GM03348 (cell line): Measurements from ENCODE around the gene GNL3.
A peak's percentile ranks its signal among the peaks of the same experiment; 100 is the strongest.
"Not testable (repeated sequence)": the region's sequence is repeated elsewhere in the genome, so short reads cannot be mapped to it uniquely, and the experiment has no call there.

Experiments
- DNase-seq: peaks from one replicate; pipeline ENCODE4 v3.0.0; 2012; ENCODE audit warnings: low spot score

The GNL3 gene

DNA sequence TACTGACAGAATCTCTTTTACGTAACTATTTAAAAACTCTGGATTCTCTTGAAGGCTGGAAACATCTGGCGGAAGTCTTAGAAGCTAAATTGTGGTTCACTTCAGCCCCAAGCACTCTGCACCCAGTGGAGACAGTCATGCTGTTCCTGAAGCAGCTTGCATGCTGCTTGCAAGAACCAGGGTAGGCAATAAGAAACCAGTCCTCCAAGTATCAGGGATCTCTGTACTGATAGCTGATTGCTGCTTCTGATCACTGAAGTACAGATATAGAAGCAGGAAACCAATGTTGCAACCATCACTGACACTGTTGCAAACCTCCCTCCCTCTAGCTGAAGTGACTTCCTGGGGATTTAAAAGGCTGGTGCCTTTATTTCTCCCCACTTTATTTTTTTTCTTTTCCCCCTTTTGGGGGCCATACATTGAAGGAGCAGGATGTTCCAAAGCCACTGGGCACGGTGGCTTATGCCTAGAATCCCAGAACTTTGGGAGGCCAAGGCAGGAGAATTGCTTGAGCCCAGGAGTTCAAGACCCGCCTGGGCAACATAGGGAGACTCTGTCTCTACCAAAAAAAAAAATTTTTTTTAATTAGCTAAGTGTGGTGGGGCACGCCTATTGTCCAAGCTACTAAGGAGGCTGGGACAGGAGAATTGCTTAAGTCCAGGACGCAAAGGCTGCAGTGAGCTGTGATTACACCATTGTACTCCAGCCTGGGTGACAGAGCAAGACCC is 35.3 kb downstream of the GNL3 start:
- no peak for DNase-seq

DNA sequence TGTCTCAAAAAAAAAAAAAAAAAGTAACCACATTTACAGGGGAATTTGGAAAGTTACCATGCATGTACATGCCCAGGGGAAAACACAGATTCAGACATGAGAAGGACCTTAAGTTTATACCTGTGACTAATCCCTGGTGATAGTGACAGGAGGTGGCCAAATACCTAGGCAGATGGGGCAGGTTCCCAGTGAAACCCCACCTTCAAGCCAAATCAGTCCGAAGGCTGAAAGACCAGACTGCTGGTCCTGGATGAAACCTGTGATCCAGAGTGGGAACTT is 35.8 kb downstream of the GNL3 start:
- DNase-seq = no peak

DNA sequence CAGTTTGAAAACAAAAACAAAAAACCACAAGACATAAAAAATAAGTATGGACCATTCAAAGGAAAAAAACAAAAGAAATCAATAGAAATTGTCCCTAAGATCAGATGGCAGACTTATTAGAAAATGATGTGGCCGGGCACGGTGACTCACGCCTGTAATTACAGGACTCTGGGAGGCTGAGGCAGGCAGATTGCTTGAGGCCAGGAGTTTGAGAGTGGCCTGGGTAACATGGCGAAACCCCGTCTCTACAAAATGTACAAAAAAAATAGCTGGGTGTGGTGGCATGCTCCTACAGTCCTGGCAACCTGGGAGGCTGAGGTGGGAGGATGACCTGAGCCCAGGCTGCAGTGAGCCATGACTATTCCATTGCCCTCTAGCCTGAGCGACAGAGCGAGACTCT is 36.7 kb downstream of the GNL3 start:
- DNase-seq = no peak

DNA sequence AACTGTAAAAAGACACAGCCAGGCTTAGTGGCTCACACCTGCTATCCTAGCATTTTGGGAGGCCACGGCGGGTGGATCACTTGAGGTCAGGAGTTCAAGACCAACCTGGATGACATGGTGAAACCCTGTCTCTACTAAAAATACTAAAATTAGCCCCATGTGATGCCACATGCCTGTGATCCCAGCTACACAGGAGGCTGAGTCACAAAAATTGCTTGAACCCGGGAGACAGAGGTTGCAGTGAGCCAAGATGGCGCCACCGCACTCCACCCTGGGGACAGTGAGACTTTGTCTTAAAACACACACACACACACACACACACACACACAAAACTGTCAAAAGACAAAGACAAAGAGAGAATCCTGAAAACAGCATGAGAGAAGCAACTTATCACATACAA is 38.1 kb downstream of the GNL3 start:
- no peak for DNase-seq

DNA sequence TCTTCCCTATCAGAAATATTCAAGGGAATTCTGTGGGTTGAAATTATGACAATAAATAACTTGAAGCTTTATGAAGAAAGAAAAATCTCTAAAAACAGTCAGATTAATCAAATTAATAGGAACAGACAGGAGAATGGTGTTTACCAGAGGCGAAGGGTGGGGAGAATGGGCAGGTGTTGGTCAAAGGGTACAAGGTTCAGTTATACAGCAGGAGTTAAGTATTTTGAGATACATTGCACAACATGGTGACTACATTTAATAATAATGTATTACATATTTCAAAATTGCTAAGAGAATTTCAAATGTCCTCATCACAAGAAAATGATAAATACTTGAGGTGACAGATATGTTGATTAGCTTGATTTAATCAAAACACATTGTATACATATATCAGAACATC is 38.7 kb downstream of the GNL3 start:
- DNase-seq = no peak

DNA sequence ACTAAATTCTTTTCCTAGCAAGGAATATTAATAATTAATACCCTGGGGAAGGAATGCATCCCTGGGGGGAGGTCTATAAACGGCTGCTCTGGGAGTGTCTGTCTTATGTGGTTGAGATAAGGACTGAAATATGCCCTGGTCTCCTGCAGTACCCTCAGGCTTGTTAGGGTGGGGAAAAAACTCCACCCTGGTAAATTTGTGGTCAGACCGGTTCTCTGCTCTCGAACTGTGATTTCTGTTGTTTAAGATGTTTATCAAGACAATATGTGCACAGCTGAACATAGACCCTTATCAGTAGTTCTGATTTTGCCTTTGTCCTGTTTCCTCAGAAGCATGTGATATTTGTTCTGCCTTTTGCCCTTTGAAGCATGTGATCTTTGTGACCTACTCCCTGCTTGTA is 42.9 kb downstream of the GNL3 start:
- not testable (repeated sequence) for DNase-seq

DNA sequence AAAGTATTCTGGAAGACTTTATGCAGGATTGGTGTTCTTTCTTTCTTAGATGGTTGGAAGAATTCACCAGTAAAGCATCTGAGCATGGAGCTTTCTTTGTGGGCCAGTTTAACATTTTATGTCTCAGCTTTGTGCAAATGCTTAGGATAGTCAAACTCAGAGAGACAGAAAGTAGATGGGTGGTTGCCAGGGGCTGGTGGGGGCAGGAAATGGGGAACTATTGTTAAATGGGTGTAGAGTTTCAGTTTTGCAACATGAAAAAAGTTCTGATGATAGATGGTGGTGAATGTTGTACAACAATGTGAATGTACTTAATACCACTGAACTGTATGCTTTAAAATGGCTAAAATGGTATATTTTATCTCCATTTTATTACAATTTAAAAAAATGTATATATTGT is 44.8 kb downstream of the GNL3 start:
- no peak for DNase-seq

DNA sequence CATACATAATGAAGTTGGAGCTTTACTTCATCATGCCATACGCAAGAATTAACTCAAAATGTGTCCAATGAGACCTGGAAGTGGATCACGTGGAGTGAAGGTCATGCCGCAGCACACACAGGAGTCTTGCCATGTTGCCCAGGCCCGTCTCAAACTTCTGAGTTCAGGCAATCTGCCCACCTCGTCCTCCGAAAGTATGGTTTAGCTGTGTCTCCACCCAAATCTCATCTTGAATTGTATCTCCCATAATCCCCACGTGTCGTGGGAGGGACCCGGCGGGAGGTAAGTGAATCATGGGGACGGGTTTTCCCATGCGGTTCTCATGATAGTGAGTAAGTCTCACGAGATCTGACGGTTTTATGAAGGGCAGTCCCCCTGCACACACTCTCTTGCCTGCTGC is 45.8 kb downstream of the GNL3 start:
- DNase-seq = no peak

DNA sequence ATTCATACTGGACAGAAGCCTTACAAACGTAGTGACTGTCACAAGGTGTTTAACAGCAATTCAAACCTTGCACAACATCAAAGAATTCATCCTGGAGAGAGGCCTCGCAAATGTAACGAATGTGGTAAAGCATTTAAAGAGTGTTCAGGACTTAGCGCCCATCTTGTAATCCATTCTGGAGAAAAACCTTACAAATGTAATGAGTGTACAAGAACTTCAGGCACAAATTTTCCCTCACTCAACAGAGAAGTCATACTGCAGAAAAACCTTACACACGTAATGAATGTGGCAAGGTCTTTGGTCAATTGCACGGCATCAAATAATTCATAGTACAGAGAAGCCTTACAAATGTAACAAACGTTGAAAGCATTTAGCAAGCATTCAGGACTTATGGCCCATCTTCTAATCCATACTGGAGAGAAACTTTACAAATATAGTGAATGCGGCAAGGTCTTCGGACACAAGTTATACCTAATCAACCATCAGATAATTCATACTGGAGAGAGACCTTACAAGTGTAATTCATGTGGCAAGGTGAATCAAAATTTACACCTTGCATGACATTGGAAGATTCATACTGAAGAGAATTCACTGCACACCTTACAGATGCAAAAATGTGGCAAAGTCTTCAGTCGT is 47.5 kb downstream of the GNL3 start:
- no peak for DNase-seq

DNA sequence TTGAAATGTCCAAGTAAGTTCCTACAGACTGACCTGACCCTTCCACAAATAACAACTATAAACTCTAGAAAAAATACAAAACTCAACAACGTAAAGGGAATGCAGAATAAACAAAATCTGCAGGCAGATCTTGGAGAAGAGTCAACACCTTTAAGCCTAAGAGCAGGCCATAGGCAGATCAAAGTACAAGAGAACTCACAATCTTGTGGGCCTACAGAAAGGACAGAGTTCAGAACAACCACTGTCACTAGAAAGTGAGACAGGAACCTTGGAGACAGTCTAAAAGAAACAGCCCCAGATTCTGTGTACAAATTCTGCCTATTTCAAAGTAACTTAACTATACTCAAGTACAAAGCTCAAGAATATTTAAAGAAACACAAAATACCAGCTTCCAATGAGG is 53.9 kb downstream of the GNL3 start:
- no peak for DNase-seq

DNA sequence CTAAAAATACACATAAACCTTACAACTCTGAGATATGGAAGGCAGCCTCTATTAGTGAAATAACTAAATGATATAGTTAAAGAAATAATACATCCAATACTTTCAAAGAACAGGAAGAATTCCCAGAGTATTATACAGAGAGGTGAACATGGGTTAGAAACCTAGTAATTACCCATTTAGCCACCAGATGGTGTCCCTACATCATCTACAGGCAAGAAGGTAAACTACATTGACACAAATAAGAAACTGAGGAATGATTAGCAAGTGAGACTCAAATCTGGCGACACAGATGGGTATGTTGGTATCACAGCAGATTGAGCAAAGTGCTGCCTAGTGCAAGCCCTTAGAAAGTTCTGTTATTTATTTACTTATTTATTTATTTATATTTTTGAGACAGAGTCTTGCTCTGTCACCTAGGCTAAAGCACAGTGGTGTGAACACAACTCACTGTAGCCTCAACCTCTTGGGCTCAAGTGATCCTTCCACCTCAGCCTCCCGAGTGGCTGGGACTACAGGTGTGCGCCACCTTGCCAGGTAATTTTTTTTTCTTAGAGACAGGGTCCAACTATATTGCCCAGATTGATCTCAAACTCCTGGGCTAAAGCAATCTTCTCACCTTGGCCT is 56.7 kb downstream of the GNL3 start:
- DNase-seq = peak; percentile 66

DNA sequence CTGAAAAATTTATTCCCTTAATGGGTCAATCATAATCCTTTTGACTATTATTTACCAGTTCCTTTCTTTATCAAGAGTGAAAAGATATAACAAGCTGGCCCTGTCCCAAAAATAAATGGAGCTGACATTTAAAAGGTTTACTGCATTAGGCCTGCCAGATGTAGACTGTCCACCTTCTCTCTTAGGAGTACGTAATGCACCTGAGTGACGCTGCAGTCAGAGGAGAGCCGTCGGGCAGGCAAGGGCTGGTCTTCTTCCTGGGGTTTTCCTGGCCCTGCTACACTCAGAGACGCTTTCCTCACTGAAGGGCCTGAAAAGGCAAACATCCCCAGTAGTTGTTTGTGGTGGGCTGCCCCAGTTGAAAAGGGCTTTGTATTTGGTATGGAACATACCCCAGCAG is 57.3 kb downstream of the GNL3 start:
- no peak for DNase-seq

DNA sequence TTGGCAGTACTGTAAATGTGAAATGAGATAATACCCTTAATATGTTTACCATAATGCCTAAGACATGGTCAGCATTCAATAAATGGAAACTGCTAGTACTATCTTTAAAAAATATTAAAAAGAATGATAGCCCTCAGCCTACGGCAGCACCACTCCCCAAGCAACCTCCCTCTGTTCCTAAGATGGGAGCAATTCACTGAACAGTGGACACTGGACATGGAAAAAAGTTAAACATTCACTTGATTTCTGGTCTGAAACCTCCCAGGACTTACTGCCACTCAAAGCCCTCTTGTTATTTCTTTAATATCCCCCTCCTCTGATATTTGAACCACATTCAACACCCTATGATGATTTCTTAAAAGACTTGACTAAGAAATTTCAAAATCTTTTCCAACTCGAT is 57.9 kb downstream of the GNL3 start:
- DNase-seq = no peak
